Spinal cord (tissue), 10 donors: Measurements from ENCODE around the gene BAIAP2L2. TPM values are rescaled to one million over a fixed set of nuclear protein-coding genes. Genes with fewer than 3 reads are reported as not detected.

ENCODE experiments used
- DNase-seq, 6 donors: peaks; one replicate each; pipeline versions ENCODE4 v3.0.0 to v3.0.0-alpha.2; 2013 to 2015; ENCODE audit warnings: low spot score in 6 of 6, low read depth in 4 of 6
- H3K27ac ChIP-seq: one replicate; pipeline ENCODE4 v1.5.1; 2013; ENCODE audit warnings: low read depth, low read length, control low read depth
- H3K27me3 ChIP-seq: one replicate; pipeline ENCODE4 v1.6.1; 2013; ENCODE audit warnings: low read length; ENCODE audit not compliant: control insufficient read depth, insufficient read depth
- H3K36me3 ChIP-seq: one replicate; pipeline ENCODE4 v1.6.1; 2013; ENCODE audit warnings: low read length; ENCODE audit not compliant: control insufficient read depth, insufficient read depth
- H3K4me1 ChIP-seq: one replicate; pipeline ENCODE4 v1.6.1; 2013; ENCODE audit warnings: low read length; ENCODE audit not compliant: control insufficient read depth, insufficient read depth
- H3K4me3 ChIP-seq: one replicate; pipeline ENCODE4 v1.5.1; 2013; ENCODE audit warnings: low read depth, low read length, control low read depth
- H3K9me3 ChIP-seq: one replicate; pipeline ENCODE4 v1.6.1; 2013; ENCODE audit warnings: low read length; ENCODE audit not compliant: control insufficient read depth, insufficient read depth
- WGBS: methylation state at CpG from one replicate; pipeline ENCODE4 v1.1.5; 2013; ENCODE audit warnings: missing lambda C conversion rate; ENCODE audit not compliant: insufficient coverage; 5-methylcytosine and 5-hydroxymethylcytosine counted together
- polyA plus RNA-seq, 2 donors: library from polyadenylated mRNA; unstranded; fragments of 120-200 nt; gene quantifications; one replicate each; pipeline ENCODE4 v1.2.1, GENCODE V29; 2013; ENCODE audit not compliant: insufficient read length in 2 of 2
- total RNA-seq, 2 donors: library from RNA; depleted of rRNA in 1 of 2; stranded (reverse); fragments of 120-200 nt in 1 of 2; fragments of >200 nt in 1 of 2; gene quantifications; one replicate each; pipeline versions ENCODE4 v1.2.3 to v1.2.4, GENCODE V29; 2013 to 2014
- donor health status: healthy.

BAIAP2L2 gene
- total and polyA plus RNA-seq, 4 donors: 0.10 to 11.3 (median 4.6) TPM

DNA sequence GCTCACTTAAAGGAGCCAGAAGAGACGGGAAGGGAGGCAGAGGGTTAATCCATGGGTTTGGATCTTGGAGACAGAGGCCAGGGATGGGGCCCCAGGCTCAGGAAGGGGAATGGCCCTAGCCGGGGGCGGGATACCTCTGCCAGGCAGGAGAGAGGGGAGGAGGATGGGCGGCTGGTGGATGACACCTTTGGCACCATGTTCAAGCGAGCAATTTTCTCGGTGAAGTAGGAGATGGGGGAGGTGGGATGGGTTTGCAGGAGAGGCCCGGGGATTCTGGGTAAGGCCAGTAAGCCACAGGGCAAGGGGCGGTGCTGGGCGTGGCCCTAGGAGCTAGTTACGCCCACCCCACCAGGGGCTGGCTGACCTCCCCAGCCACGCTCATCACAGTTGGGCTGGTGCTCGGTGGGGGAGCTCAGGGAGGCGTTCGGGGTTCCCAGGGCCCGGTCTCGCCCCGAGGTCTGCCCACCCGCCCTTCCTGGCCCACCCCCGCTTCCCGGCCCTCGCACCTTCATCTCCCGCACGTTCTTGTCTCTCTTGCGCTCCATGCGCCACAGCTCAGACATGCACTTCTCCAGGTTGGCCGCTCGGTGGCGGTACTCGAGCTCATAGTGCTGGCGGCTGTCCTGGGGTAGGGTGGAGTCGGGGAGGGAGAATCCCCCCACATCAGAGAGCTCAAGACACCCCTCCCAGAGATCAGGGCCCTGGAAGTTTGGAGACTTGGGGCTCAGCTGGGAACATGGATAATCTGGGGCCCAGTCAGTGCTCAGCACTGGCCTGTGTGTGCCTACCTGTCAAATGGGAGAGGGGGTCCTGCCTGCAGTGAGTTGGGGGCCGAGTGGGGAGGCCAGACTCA is 12.7 kb downstream of the BAIAP2L2 start:
- peak in 1 of 6 donors; percentile 64 for DNase-seq
- Histone ChIP-seq H3K27ac (no peak overlapping the region), H3K4me3 (no peak overlapping the region), H3K36me3 (no peaks in the 10 kb centered on the region), H3K4me1 (peaks cover 13% of the 10 kb centered on the region), H3K27me3 (peaks cover 2% of the 10 kb centered on the region), H3K9me3 (no peaks in the 10 kb centered on the region)
- 13% methylated on average over 18 of the region's 32 CpGs for WGBS

- peak in 1 of 6 donors; percentile 36 for DNase-seq
- WGBS: 53% methylated on average over 11 of the region's 15 CpGs
- peaks cover 2% of the 10 kb centered on the region for H3K27me3 ChIP-seq
- H3K4me3 ChIP-seq: no peak overlapping the region
- peaks cover 13% of the 10 kb centered on the region for H3K4me1 ChIP-seq
- H3K27ac ChIP-seq: no peak overlapping the region
- no peaks in the 10 kb centered on the region for H3K9me3 ChIP-seq
- H3K36me3 ChIP-seq: no peaks in the 10 kb centered on the region
These were observed 13.4 kb downstream of the BAIAP2L2 start for GRCh38 chr22:38097058-38097457.

GRCh38 chr22:38089474-38089851 is 21.0 kb downstream of the BAIAP2L2 start:
- 26% methylated on average over 34 of the region's 34 CpGs for WGBS
- Histone ChIP-seq H3K4me3 (no peak overlapping the region), H3K27ac (no peak overlapping the region), H3K36me3 (peaks cover 46% of the 10 kb centered on the region), H3K4me1 (peaks cover 17% of the 10 kb centered on the region), H3K9me3 (no peaks in the 10 kb centered on the region), H3K27me3 (no peaks in the 10 kb centered on the region)
- DNase-seq: no peak

- H3K27ac ChIP-seq: no peak overlapping the region
- 28% methylated on average over 56 of the region's 85 CpGs for WGBS
- H3K4me3 ChIP-seq: no peak overlapping the region
These were observed 21.6 kb downstream of the BAIAP2L2 start for GRCh38 chr22:38088629-38089473.

GRCh38 chr22:38087855-38088254 is 22.6 kb downstream of the BAIAP2L2 start:
- peaks cover 33% of the 10 kb centered on the region for H3K4me1 ChIP-seq
- no peak for DNase-seq
- H3K4me3 ChIP-seq: no peak overlapping the region
- no peak overlapping the region for H3K27ac ChIP-seq
- H3K9me3 ChIP-seq: no peaks in the 10 kb centered on the region
- H3K27me3 ChIP-seq: peaks cover 3% of the 10 kb centered on the region
- 94% methylated on average over 11 of the region's 12 CpGs for WGBS
- peaks cover 60% of the 10 kb centered on the region for H3K36me3 ChIP-seq

More at GRCh38 chr22:38088629-38089473, 21.6 kb downstream of the BAIAP2L2 start:
- Histone ChIP-seq H3K36me3 (peaks cover 52% of the 10 kb centered on the region), H3K9me3 (no peaks in the 10 kb centered on the region), H3K4me1 (peaks cover 23% of the 10 kb centered on the region), H3K27me3 (no peaks in the 10 kb centered on the region)
- DNase-seq: no peak

- H3K4me1 ChIP-seq: peaks cover 43% of the 10 kb centered on the region
- no peaks in the 10 kb centered on the region for H3K9me3 ChIP-seq
- peaks cover 10% of the 10 kb centered on the region for H3K27me3 ChIP-seq
- 83% methylated on average over 7 of the region's 13 CpGs for WGBS
- no peak overlapping the region for H3K4me3 ChIP-seq
- no peak overlapping the region for H3K27ac ChIP-seq
- DNase-seq: no peak
- peaks cover 61% of the 10 kb centered on the region for H3K36me3 ChIP-seq
These were observed 23.5 kb downstream of the BAIAP2L2 start for GRCh38 chr22:38086942-38087341.

DNA sequence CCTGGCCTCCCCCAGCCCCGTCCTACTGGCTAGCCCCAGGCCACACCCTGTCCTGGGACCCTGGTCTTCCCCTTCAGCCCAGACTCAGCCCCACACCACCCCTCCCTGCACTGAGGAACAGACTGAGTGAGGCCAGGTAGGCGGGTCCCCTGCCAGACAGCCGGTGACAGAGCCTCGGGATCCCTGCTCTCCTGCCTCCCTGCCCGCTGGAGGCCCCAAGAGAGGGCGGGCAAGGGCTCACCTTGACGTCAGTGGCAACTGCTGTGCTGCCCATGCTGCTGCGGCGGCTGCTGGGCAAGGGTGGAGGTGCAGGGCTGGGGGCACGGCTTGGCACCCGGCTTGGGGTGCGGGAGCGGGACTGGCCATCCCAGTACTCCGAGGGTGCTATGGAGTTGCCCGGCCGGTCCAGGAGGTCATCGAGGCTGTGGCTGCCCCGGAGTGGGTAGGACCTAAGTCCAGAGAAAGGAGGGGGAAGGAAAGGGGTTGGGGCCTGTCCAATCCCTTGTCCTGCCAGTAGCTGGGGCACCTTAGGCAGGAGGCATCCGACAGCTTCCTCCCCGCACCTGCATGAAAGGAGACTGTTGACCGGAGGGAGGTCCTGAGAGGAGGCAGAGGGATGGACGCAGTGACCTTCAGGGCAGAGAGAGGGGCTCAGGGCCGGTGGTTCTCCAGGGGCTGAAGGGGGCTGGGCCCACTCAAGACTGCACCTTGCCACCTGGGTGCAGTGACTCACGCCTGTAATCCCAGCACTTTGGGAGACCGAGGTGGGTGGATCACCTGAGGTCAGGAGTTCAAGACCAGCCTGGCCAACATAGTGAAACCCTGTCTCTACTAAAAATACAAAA is 24.3 kb downstream of the BAIAP2L2 start:
- WGBS: 83% methylated on average over 24 of the region's 25 CpGs
- Histone ChIP-seq H3K27me3 (peaks cover 14% of the 10 kb centered on the region), H3K9me3 (no peaks in the 10 kb centered on the region), H3K4me1 (peaks cover 48% of the 10 kb centered on the region), H3K4me3 (no peak overlapping the region), H3K36me3 (peaks cover 61% of the 10 kb centered on the region), H3K27ac (no peak overlapping the region)
- DNase-seq: no peak

- Histone ChIP-seq H3K27ac (no peak overlapping the region), H3K27me3 (peaks cover 18% of the 10 kb centered on the region), H3K4me3 (no peak overlapping the region), H3K36me3 (peaks cover 61% of the 10 kb centered on the region), H3K9me3 (no peaks in the 10 kb centered on the region), H3K4me1 (peaks cover 54% of the 10 kb centered on the region)
- WGBS: 83% methylated on average over 1 of the region's 5 CpGs
- DNase-seq: no peak
These were observed 25.0 kb downstream of the BAIAP2L2 start for GRCh38 chr22:38085501-38085900.

- WGBS: 95% methylated on average over 12 of the region's 12 CpGs
- Histone ChIP-seq H3K4me1 (peaks cover 58% of the 10 kb centered on the region), H3K36me3 (peaks cover 61% of the 10 kb centered on the region), H3K4me3 (no peak overlapping the region), H3K9me3 (no peaks in the 10 kb centered on the region), H3K27ac (no peak overlapping the region), H3K27me3 (peaks cover 18% of the 10 kb centered on the region)
- DNase-seq: no peak
These were observed 25.4 kb downstream of the BAIAP2L2 start for GRCh38 chr22:38085056-38085455.
